H1 (cell line): ENCODE results near the gene ORAI3. TPM values are rescaled to one million over a fixed set of nuclear protein-coding genes. Genes with fewer than 3 reads are reported as not detected.

Experiments
- CTCF ChIA-PET: fragments of 300-600 bp; sonication (Branson Sonifier 250); formaldehyde crosslinking; loops from one replicate; lab custom pipeline; 2021; ENCODE audit not compliant: partially characterized antibody; lab: Charles Lee
- POLR2A ChIA-PET: fragments of 300-600 bp; sonication (Branson Sonifier 250); formaldehyde crosslinking; loops from one replicate; lab custom pipeline; 2021; ENCODE audit warnings: inconsistent platforms; ENCODE audit not compliant: partially characterized antibody; lab: Charles Lee
- DNase-seq, 2 experiments: peaks; one replicate each; pipeline versions ENCODE4 v3.0.0 to v3.0.0-alpha.2; 2010 to 2022; ENCODE audit warnings: low spot score in 2 of 2, low read depth in 1 of 2, mixed read lengths in 1 of 2
- FAIRE-seq: peaks from 2 replicates; lab custom pipeline; 2011; peaks lifted over from hg19 to GRCh38; lab: Jason Lieb, UNC
- H2AFZ ChIP-seq: 2 replicates; pipeline ENCODE4 v1.8.1; 2012; ENCODE audit warnings: low read length, inconsistent platforms
- H2AK5ac ChIP-seq: 2 replicates; pipeline ENCODE4 v1.6.1; 2013; ENCODE audit warnings: low read depth, low read length
- H2BK120ac ChIP-seq: replicated peaks from 2 replicates; pipeline ENCODE3; 2013; ENCODE audit warnings: low read depth, low read length, inconsistent platforms
- H2BK12ac ChIP-seq: 2 replicates; pipeline ENCODE4 v1.6.1; 2013; ENCODE audit warnings: low read depth, low read length
- H2BK15ac ChIP-seq: 2 replicates; pipeline ENCODE4 v1.6.1; 2013; ENCODE audit warnings: low read length
- H2BK20ac ChIP-seq: 2 replicates; pipeline ENCODE4 v1.6.1; 2013; ENCODE audit warnings: low read length
- H2BK5ac ChIP-seq: 2 replicates; pipeline ENCODE4 v1.6.1; 2013; ENCODE audit warnings: low read depth, low read length
- H3K14ac ChIP-seq: 2 replicates; pipeline ENCODE4 v1.6.1; 2013; ENCODE audit warnings: inconsistent platforms; ENCODE audit not compliant: insufficient read length
- H3K18ac ChIP-seq: 2 replicates; pipeline ENCODE4 v1.6.1; 2013; ENCODE audit warnings: low read length; ENCODE audit errors: extremely low read depth
- H3K23ac ChIP-seq: 2 replicates; pipeline ENCODE4 v1.6.1; 2013; ENCODE audit warnings: inconsistent platforms; ENCODE audit not compliant: insufficient read length
- H3K23me2 ChIP-seq: 2 replicates; pipeline ENCODE4 v1.6.1; 2013; ENCODE audit warnings: low read depth, low read length
- H3K27ac ChIP-seq: 2 replicates; pipeline ENCODE4 v1.6.1; 2011; ENCODE audit warnings: low read depth, low read length, inconsistent platforms
- H3K27me3 ChIP-seq, 4 experiments: replicated peaks in 1 of 4; 1 replicate in 1 of 4; 2 replicates in 3 of 4; pipeline versions ENCODE4 v1.6.1 to v1.8.1; 2011 to 2013; ENCODE audit warnings: low read length in 3 of 4, mild to moderate bottlenecking in 3 of 4, inconsistent platforms in 2 of 4, mixed read lengths in 2 of 4, moderate library complexity in 1 of 4; ENCODE audit not compliant: control insufficient read depth in 3 of 4, insufficient read depth in 3 of 4; ENCODE audit errors: extremely low read depth in 1 of 4
- H3K36me3 ChIP-seq, 4 experiments: 2 replicates each; pipeline versions ENCODE4 v1.6.1 to v1.8.1; 2011 to 2013; ENCODE audit warnings: mild to moderate bottlenecking in 4 of 4, low read length in 3 of 4, moderate library complexity in 2 of 4, control low read depth in 1 of 4, inconsistent platforms in 1 of 4; ENCODE audit not compliant: insufficient read depth in 4 of 4, control insufficient read depth in 2 of 4
- H3K4ac ChIP-seq: replicated peaks from 2 replicates; pipeline ENCODE3; 2013; ENCODE audit warnings: low read length, low read depth, mixed read lengths, inconsistent platforms; ENCODE audit not compliant: insufficient read length
- H3K4me1 ChIP-seq, 4 experiments: replicated peaks in 1 of 4; 1 replicate in 1 of 4; 2 replicates in 3 of 4; pipeline versions ENCODE4 v1.6.1 to v1.8.1; 2011 to 2013; ENCODE audit warnings: low read length in 3 of 4, inconsistent platforms in 2 of 4, mixed read lengths in 1 of 4; ENCODE audit not compliant: insufficient read depth in 4 of 4, control insufficient read depth in 3 of 4
- H3K4me2 ChIP-seq, 2 experiments: 2 replicates each; pipeline versions ENCODE4 v1.6.1 to v1.8.1; 2011 to 2013; ENCODE audit warnings: low read depth in 2 of 2, low read length in 2 of 2, control low read depth in 1 of 2, inconsistent platforms in 1 of 2, mild to moderate bottlenecking in 1 of 2; ENCODE audit not compliant: insufficient read depth in 1 of 2
- H3K4me3 ChIP-seq, 4 experiments: fragments of 200-600, 300-600 bp in 1 of 4; sonication (generic), shearing (Covaris generic), sonication (Bioruptor Twin) in 1 of 4; 2 replicates each; pipeline versions ENCODE4 v1.5.1 to v1.8.1; 2011 to 2016; ENCODE audit warnings: low read length in 4 of 4, low read depth in 3 of 4, control low read depth in 2 of 4, inconsistent platforms in 2 of 4, mild to moderate bottlenecking in 2 of 4, mixed read lengths in 1 of 4, moderate library complexity in 1 of 4; ENCODE audit not compliant: insufficient read depth in 2 of 4; ENCODE audit errors: extremely low read depth in 1 of 4
- H3K56ac ChIP-seq: replicated peaks from 2 replicates; pipeline ENCODE3; 2013; ENCODE audit warnings: low read depth, mild to moderate bottlenecking, mixed read lengths, low read length, inconsistent platforms; ENCODE audit not compliant: insufficient read length
- H3K79me1 ChIP-seq: 2 replicates; pipeline ENCODE4 v1.6.1; 2013; ENCODE audit warnings: low read depth, low read length, control low read depth
- H3K79me2 ChIP-seq, 2 experiments: 2 replicates each; pipeline versions ENCODE4 v1.6.1 to v1.8.1; 2012 to 2013; ENCODE audit warnings: low read length in 2 of 2, mild to moderate bottlenecking in 2 of 2, inconsistent platforms in 1 of 2; ENCODE audit not compliant: insufficient read depth in 2 of 2, control insufficient read depth in 1 of 2
- H3K9ac ChIP-seq, 4 experiments: replicated peaks in 1 of 4; 1 replicate in 1 of 4; 2 replicates in 3 of 4; pipeline versions ENCODE4 v1.6.1 to v1.8.1; 2011 to 2013; ENCODE audit warnings: low read depth in 3 of 4, low read length in 3 of 4, control low read depth in 2 of 4, mild to moderate bottlenecking in 2 of 4, moderate library complexity in 2 of 4, inconsistent platforms in 1 of 4; ENCODE audit errors: extremely low read depth in 1 of 4
- H3K9me3 ChIP-seq, 2 experiments: 2 replicates each; pipeline versions ENCODE4 v1.6.1 to v1.8.1; 2012 to 2013; ENCODE audit warnings: mild to moderate bottlenecking in 2 of 2, moderate library complexity in 2 of 2, control low read depth in 1 of 2, inconsistent platforms in 1 of 2, low read depth in 1 of 2, low read length in 1 of 2, mixed read lengths in 1 of 2; ENCODE audit not compliant: insufficient read depth in 2 of 2
- H4K20me1 ChIP-seq, 2 experiments: replicated peaks in 1 of 2; 2 replicates each; pipeline versions ENCODE3 to v1.8.1; 2011 to 2013; ENCODE audit warnings: inconsistent platforms in 2 of 2, low read length in 2 of 2, mild to moderate bottlenecking in 1 of 2; ENCODE audit not compliant: insufficient read depth in 2 of 2, control insufficient read depth in 1 of 2
- H4K5ac ChIP-seq: 2 replicates; pipeline ENCODE4 v1.6.1; 2013; ENCODE audit warnings: low read length, low read depth, mixed read lengths, inconsistent platforms; ENCODE audit not compliant: insufficient read length
- H4K8ac ChIP-seq: 2 replicates; pipeline ENCODE4 v1.8.0; 2013; ENCODE audit warnings: mild to moderate bottlenecking, moderate library complexity, low read length, inconsistent platforms; ENCODE audit not compliant: insufficient read depth; ENCODE audit errors: extremely low read depth
- H4K91ac ChIP-seq: replicated peaks from 2 replicates; pipeline ENCODE3; 2013; ENCODE audit warnings: low read length, mixed read lengths, inconsistent platforms; ENCODE audit not compliant: insufficient read length
- BCL11A ChIP-seq, 2 experiments: IDR thresholded peaks; one replicate each; pipeline ENCODE4 v1.6.1; 2011; ENCODE audit warnings: low read depth in 2 of 2, low read length in 2 of 2, mild to moderate bottlenecking in 2 of 2
- EP300 ChIP-seq, 2 experiments: IDR thresholded peaks; 1 replicate in 1 of 2; 2 replicates in 1 of 2; pipeline ENCODE4 v1.6.1; 2011 to 2012; ENCODE audit warnings: low read depth in 2 of 2, low read length in 2 of 2, mild to moderate bottlenecking in 2 of 2, borderline replicate concordance in 1 of 2, inconsistent platforms in 1 of 2, moderate library complexity in 1 of 2
- GTF2F1 ChIP-seq: IDR thresholded peaks from 2 replicates; pipeline ENCODE4 v1.6.1; 2012; ENCODE audit warnings: low read depth, low read length, improper control_type of control experiment, borderline replicate concordance
- JUN ChIP-seq: IDR thresholded peaks from 2 replicates; pipeline ENCODE4 v1.6.1; 2011; ENCODE audit warnings: low read depth, mild to moderate bottlenecking, improper control_type of control experiment, low read length
- RNF2 ChIP-seq: fragments of 200-900, 300-1000 bp; sonication (generic); IDR thresholded peaks from 2 replicates; pipeline ENCODE4 v1.7.1; 2016; ENCODE audit warnings: borderline replicate concordance, low read depth, mild to moderate bottlenecking, antibody characterized with exemption, low read length; ENCODE audit not compliant: poor library complexity, severe bottlenecking; ENCODE audit errors: missing control alignments
- SIRT6 ChIP-seq: IDR thresholded peaks from one replicate; pipeline ENCODE4 v1.7.1; 2012; ENCODE audit warnings: low read length, inconsistent platforms
- WGBS, 2 experiments: shearing (Covaris generic) in 1 of 2; methylation state at CpG; one replicate each; pipeline versions ENCODE4 v1.1.6 to v1.1.7; 2013 to 2015; ENCODE audit warnings: low lambda C conversion rate in 2 of 2, mixed read lengths in 2 of 2, inconsistent platforms in 1 of 2, low coverage in 1 of 2, missing lambda C conversion rate in 1 of 2; ENCODE audit not compliant: insufficient replicate concordance in 2 of 2, insufficient coverage in 1 of 2, insufficient read length in 1 of 2; ENCODE audit errors: extremely low coverage in 1 of 2, missing lambda C conversion rate in 1 of 2; 5-methylcytosine and 5-hydroxymethylcytosine counted together
- polyA plus RNA-seq, 7 experiments: library from polyadenylated mRNA; depleted of rRNA in 3 of 7; stranded (reverse) in 5 of 7; unstranded in 2 of 7; fragments of >200 nt in 5 of 7; fragments of 200-250 nt in 2 of 7; gene quantifications; 1 replicate in 5 of 7; 2 replicates in 1 of 7; 4 replicates in 1 of 7; pipeline versions ENCODE4 v1.2.1 to v1.2.3, GENCODE V29; 2011 to 2013; ENCODE audit warnings: missing spikeins in 2 of 7, mixed read lengths in 2 of 7
- total RNA-seq: library from RNA; stranded (reverse); fragmentation: NEBNext Ultra II Directional; extraction: Animal tissue kit (Norgen Biotek cat#: 25700); gene quantifications from 2 replicates; pipeline ENCODE4 v1.2.1, GENCODE V29; 2021
- TF ChIP-seq, protein P1 (sequence below): IDR thresholded peaks from 2 replicates; pipeline ENCODE4 v1.6.1; 2012; ENCODE audit warnings: low read length, inconsistent platforms
- TF ChIP-seq, protein P2 (sequence below): IDR thresholded peaks from 2 replicates; pipeline ENCODE4 v1.6.1; 2012; ENCODE audit warnings: inconsistent platforms

The ORAI3 gene
- total and polyA plus RNA-seq, 2 of the 8 experiments (the other 6 are each of a cell fraction or from before 2014, with no cell fraction given), result 8.7 to 24.5 TPM

DNA sequence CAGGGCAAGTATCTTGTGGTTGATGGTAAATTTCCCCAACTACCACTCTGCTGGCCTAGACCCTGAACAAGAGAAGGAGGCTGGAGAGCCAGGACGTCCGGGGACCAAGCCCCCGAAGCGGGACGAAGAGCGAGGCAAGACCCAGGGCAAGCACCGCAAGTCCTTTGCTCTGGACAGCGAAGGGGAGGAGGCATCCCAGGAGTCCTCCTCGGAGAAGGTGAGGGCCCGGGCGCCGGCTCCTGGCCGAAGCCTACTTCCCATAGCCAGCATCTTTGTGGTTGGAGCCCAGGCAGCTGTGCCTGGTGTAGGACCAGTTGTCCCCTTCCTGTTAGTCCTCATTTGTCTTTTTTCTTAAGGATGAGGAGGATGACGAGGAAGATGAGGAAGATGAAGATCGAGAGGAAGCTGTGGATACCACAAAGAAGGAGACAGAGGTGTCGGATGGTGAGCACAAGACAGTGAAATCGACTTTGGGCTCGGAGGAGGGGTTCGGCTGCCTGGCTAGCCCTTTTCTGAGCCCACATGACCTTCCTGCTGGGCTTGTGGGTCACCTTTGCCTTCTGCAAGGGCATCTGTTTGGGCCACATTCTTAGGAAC is 20.5 kb downstream of the ORAI3 start:
- H3K27ac ChIP-seq, result no peak overlapping the region
- no peaks in the 10 kb centered on the region; the same call in 1 of the 2 replicates for H3K79me1 ChIP-seq
- H2BK12ac ChIP-seq, result no peak overlapping the region
- H4K20me1 ChIP-seq, result peaks cover 0 to 13% of the 10 kb centered on the region in 2 experiments
- H2BK120ac ChIP-seq, result no peak overlapping the region
- H3K23me2 ChIP-seq, result peaks cover 2% of the 10 kb centered on the region; the same call in 1 of the 2 replicates
- no peak overlapping the region for H2BK15ac ChIP-seq
- H4K5ac ChIP-seq, result no peak overlapping the region
- H3K36me3 ChIP-seq, result peaks cover 50 to 82% (median 64%) of the 10 kb centered on the region in 4 experiments
- no peak overlapping the region for H3K18ac ChIP-seq
- DNase-seq (no peak), FAIRE-seq (no peak)
- H3K4ac ChIP-seq, result no peak overlapping the region
- H3K9ac ChIP-seq, result no peak overlapping the region
- H4K91ac ChIP-seq, result no peak overlapping the region
- CTCF ChIA-PET, result interaction anchor here (0.5 to 2.9 kb wide), 11 partner anchors 8 to 434 kb away, joined by 3 to 17 read pairs (median 3); partner anchors contain the start of gene HSD3B7
- H3K4me1 ChIP-seq, result no peaks in the 10 kb centered on the region
- no peaks in the 10 kb centered on the region for H3K79me2 ChIP-seq
- no peak overlapping the region for H3K56ac ChIP-seq
- WGBS, 2 experiments, result 94 to 100% methylated on average over 2 to 19 of the region's 19 CpGs
- no peak overlapping the region for H2AK5ac ChIP-seq
- H3K9me3 ChIP-seq, result no peaks in the 10 kb centered on the region
- no peak overlapping the region for H3K14ac ChIP-seq
- TF ChIP-seq JUN, result no peak
- no peak for TF ChIP-seq RNF2
- TF ChIP-seq GTF2F1, result no peak
- TF ChIP-seq SIRT6, result no peak
- no peak for TF ChIP-seq BCL11A (IDR thresholded peaks at IDR 0.05; ENCODE audit: low read depth in 2 of 2, low read length in 2 of 2)
- TF ChIP-seq, protein P1, sequence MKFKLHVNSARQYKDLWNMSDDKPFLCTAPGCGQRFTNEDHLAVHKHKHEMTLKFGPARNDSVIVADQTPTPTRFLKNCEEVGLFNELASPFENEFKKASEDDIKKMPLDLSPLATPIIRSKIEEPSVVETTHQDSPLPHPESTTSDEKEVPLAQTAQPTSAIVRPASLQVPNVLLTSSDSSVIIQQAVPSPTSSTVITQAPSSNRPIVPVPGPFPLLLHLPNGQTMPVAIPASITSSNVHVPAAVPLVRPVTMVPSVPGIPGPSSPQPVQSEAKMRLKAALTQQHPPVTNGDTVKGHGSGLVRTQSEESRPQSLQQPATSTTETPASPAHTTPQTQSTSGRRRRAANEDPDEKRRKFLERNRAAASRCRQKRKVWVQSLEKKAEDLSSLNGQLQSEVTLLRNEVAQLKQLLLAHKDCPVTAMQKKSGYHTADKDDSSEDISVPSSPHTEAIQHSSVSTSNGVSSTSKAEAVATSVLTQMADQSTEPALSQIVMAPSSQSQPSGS, result no peak
- TF ChIP-seq EP300 (IDR thresholded peaks at IDR 0.05; ENCODE audit: borderline replicate concordance in 1 of 2, low read depth in 2 of 2, low read length in 2 of 2), result no peak
- TF ChIP-seq, protein P2, sequence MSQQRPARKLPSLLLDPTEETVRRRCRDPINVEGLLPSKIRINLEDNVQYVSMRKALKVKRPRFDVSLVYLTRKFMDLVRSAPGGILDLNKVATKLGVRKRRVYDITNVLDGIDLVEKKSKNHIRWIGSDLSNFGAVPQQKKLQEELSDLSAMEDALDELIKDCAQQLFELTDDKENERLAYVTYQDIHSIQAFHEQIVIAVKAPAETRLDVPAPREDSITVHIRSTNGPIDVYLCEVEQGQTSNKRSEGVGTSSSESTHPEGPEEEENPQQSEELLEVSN, result no peak
- TF ChIP-seq, all 59 proteins: peak for 0
- no peak overlapping the region for H4K8ac ChIP-seq
- H3K4me2 ChIP-seq, result no peak overlapping the region
- H3K23ac ChIP-seq, result no peak overlapping the region
- H2BK5ac ChIP-seq, result no peak overlapping the region
- H3K4me3 ChIP-seq, result no peak overlapping the region
- POLR2A ChIA-PET, result interaction anchor here (0.6 to 5.0 kb wide), 10 partner anchors 8 to 124 kb away, joined by 3 to 26 read pairs (median 4); partner anchors contain the start of genes HSD3B7 and SETD1A
- H2AFZ ChIP-seq, result no peak overlapping the region
- no peaks in the 10 kb centered on the region for H3K27me3 ChIP-seq
- H2BK20ac ChIP-seq, result no peak overlapping the region
